Neuronal stem cell (in vitro differentiated cells): ENCODE data around the gene JMJD7.

ENCODE experiments used
- DNase-seq: peaks from one replicate; pipeline ENCODE4 v3.0.0-alpha.2; 2013; ENCODE audit warnings: low spot score
- H2AFZ ChIP-seq: one replicate; pipeline ENCODE4 v1.6.1; 2013; ENCODE audit warnings: mild to moderate bottlenecking, low read length, inconsistent platforms
- H2AK5ac ChIP-seq: 2 replicates; pipeline ENCODE4 v1.6.1; 2013; ENCODE audit warnings: low read depth, mild to moderate bottlenecking, inconsistent platforms, low read length, moderate library complexity, mixed read lengths
- H2BK120ac ChIP-seq: 2 replicates; pipeline ENCODE4 v1.6.1; 2013; ENCODE audit warnings: low read depth, mild to moderate bottlenecking, inconsistent platforms, low read length, moderate library complexity, mixed read lengths
- H2BK12ac ChIP-seq: one replicate; pipeline ENCODE4 v1.6.1; 2013; ENCODE audit warnings: low read length, inconsistent platforms
- H2BK15ac ChIP-seq: 2 replicates; pipeline ENCODE4 v1.6.1; 2013; ENCODE audit warnings: mild to moderate bottlenecking, low read length, inconsistent platforms, mixed read lengths
- H2BK5ac ChIP-seq: one replicate; pipeline ENCODE4 v1.6.1; 2013; ENCODE audit warnings: inconsistent platforms, mild to moderate bottlenecking, low read length, moderate library complexity
- H3K14ac ChIP-seq: one replicate; pipeline ENCODE4 v1.6.1; 2013; ENCODE audit warnings: low read length, inconsistent platforms
- H3K18ac ChIP-seq: 2 replicates; pipeline ENCODE4 v1.6.1; 2013; ENCODE audit warnings: low read length, inconsistent platforms
- H3K23ac ChIP-seq: 2 replicates; pipeline ENCODE4 v1.6.1; 2013; ENCODE audit warnings: low read depth, mild to moderate bottlenecking, mixed read lengths, low read length, inconsistent platforms; ENCODE audit not compliant: poor library complexity
- H3K27ac ChIP-seq: replicated peaks from 3 replicates; pipeline ENCODE4 v1.5.1; 2013; ENCODE audit warnings: low read length, inconsistent platforms
- H3K27me3 ChIP-seq, 3 experiments: 2 replicates each; pipeline ENCODE4 v1.6.1; 2013; ENCODE audit warnings: low read length in 3 of 3, mild to moderate bottlenecking in 2 of 3, inconsistent platforms in 1 of 3, low read depth in 1 of 3, mixed read lengths in 1 of 3, moderate library complexity in 1 of 3; ENCODE audit not compliant: control insufficient read depth in 3 of 3, insufficient read depth in 3 of 3
- H3K36me3 ChIP-seq, 2 donors: replicated peaks in 1 of 2; 2 replicates each; pipeline ENCODE4 v1.6.1; 2013; ENCODE audit warnings: low read length in 2 of 2; ENCODE audit not compliant: control insufficient read depth in 2 of 2, insufficient read depth in 2 of 2
- H3K4ac ChIP-seq: 2 replicates; pipeline ENCODE4 v1.6.1; 2013; ENCODE audit warnings: inconsistent platforms, mild to moderate bottlenecking, low read length, moderate library complexity
- H3K4me1 ChIP-seq, 2 donors: 1 replicate in 1 of 2; 2 replicates in 1 of 2; pipeline ENCODE4 v1.6.1; 2013; ENCODE audit warnings: low read length in 2 of 2, low read depth in 1 of 2; ENCODE audit not compliant: control insufficient read depth in 2 of 2, insufficient read depth in 1 of 2
- H3K4me2 ChIP-seq: one replicate; pipeline ENCODE4 v1.6.1; 2013; ENCODE audit warnings: mild to moderate bottlenecking, low read length, inconsistent platforms; ENCODE audit not compliant: insufficient read depth, poor library complexity, severe bottlenecking
- H3K4me3 ChIP-seq, 2 donors: 2 replicates each; pipeline ENCODE4 v1.5.1; 2013; ENCODE audit warnings: low read length in 2 of 2, mild to moderate bottlenecking in 2 of 2, inconsistent platforms in 1 of 2, moderate library complexity in 1 of 2
- H3K79me1 ChIP-seq: one replicate; pipeline ENCODE4 v1.6.1; 2013; ENCODE audit warnings: low read depth, mild to moderate bottlenecking, inconsistent platforms, low read length, moderate library complexity
- H3K9ac ChIP-seq: one replicate; pipeline ENCODE4 v1.6.1; 2013; ENCODE audit warnings: mild to moderate bottlenecking, low read depth, low read length, inconsistent platforms; ENCODE audit not compliant: poor library complexity
- H3K9me3 ChIP-seq, 2 donors: replicated peaks in 1 of 2; 2 replicates each; pipeline versions ENCODE3 to v1.6.1; 2013; ENCODE audit warnings: low read length in 2 of 2, mild to moderate bottlenecking in 2 of 2, inconsistent platforms in 1 of 2, low read depth in 1 of 2, mixed read lengths in 1 of 2, moderate library complexity in 1 of 2; ENCODE audit not compliant: control insufficient read depth in 2 of 2, insufficient read depth in 1 of 2
- H4K8ac ChIP-seq: one replicate; pipeline ENCODE4 v1.6.1; 2013; ENCODE audit warnings: low read depth, mild to moderate bottlenecking, inconsistent platforms, low read length, moderate library complexity
- H4K91ac ChIP-seq: one replicate; pipeline ENCODE4 v1.6.1; 2013; ENCODE audit warnings: low read length, low read depth, mild to moderate bottlenecking, inconsistent platforms; ENCODE audit not compliant: poor library complexity
- WGBS, 2 donors: extraction: QIAGEN DNeasy Blood & Tissue Kit; methylation state at CpG; one replicate each; pipeline ENCODE4 v1.1.7; 2013; ENCODE audit warnings: missing lambda C conversion rate in 2 of 2, mixed read lengths in 1 of 2; ENCODE audit not compliant: insufficient read length in 2 of 2, insufficient replicate concordance in 1 of 2; ENCODE audit errors: extremely low coverage in 2 of 2; 5-methylcytosine and 5-hydroxymethylcytosine counted together

The JMJD7 gene

DNA sequence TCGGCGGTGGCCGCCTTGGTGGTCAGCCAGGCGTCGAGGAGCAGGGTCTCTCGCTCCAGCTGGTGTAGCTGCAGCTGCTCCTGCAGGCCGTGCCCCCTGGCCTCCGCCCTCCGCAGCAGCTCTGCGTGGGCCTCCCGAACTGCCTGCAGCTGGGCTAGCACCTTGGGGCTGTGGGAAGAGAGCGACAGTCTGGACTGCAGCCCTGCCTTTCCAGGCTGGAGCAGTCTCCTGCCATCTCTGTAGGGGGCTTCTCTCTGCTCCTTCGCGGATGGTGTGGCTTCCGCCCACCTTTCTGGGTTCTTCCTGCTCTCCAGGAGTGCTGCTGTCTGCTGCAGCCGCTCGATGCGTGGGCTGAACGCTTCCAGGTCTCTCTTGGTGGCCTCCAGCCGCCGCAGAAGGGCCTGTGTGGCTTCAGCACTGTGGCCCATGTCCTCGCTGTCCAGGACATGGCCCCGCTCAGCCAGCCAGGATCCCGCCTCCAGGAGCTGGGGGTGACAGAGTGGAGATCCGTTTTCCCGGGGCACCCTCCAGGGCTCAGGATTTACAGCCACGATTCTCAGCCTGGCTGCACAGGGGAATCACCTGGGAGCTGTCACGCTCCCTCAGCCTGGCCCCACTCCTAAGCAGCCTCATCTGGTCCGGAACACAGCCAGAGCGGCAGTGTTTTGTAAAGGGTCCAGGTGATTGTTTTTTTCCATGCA lies 27.5 kb downstream of the JMJD7 start:
- H2BK12ac ChIP-seq: no peak overlapping the region
- H3K9ac ChIP-seq: peak overlapping the region; percentile 72
- no peaks in the 10 kb centered on the region for H3K27me3 ChIP-seq
- H3K27ac ChIP-seq: no peak overlapping the region
- H2BK5ac ChIP-seq: peak overlapping the region; percentile 66
- H3K23ac ChIP-seq: peak overlapping the region; percentile 91
- peak overlapping the region; percentile 94 for H3K14ac ChIP-seq
- no peak for DNase-seq
- WGBS, 2 donors: no CpG with 5 or more reads among the region's 30 CpGs
- no peaks in the 10 kb centered on the region for H3K36me3 ChIP-seq
- H3K4ac ChIP-seq: peak overlapping the region; percentile 76
- peaks cover 10 to 12% of the 10 kb centered on the region in 2 donors for H3K4me1 ChIP-seq
- H2AK5ac ChIP-seq: peak overlapping the region; percentile 92
- peak overlapping the region; percentile 86 for H4K8ac ChIP-seq
- no peak overlapping the region for H3K4me3 ChIP-seq
- H3K18ac ChIP-seq: peak overlapping the region; percentile 91
- no peak overlapping the region for H3K4me2 ChIP-seq
- H3K9me3 ChIP-seq: no peaks in the 10 kb centered on the region
- H4K91ac ChIP-seq: no peak overlapping the region
- no peak overlapping the region for H2BK120ac ChIP-seq
- peak overlapping the region; percentile 64 for H2AFZ ChIP-seq
- peaks cover 2% of the 10 kb centered on the region for H3K79me1 ChIP-seq
- H2BK15ac ChIP-seq: peak overlapping the region; percentile 89

DNA sequence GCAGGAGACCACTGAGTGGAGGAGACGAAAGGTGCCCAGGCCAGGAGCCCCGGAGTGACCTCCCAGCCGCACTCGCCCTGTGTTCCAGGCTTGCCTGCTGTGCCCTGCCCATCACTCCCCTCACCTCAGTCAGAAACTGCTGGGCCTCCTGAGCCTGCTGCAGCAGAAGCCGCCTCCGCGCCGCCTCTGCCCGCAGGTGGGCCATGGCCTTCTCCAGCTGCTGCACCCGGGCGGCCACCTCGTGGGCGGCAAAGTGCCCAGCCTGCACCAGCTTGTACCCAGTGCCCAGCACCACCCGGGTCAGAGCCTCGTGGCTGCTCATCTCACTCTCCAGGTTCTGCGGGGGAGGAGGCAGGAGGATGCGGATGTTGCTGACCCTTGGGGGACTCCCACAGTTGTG lies 28.4 kb downstream of the JMJD7 start:
- no peak overlapping the region for H3K23ac ChIP-seq
- no peak overlapping the region for H2BK12ac ChIP-seq
- H3K18ac ChIP-seq: peak overlapping the region; percentile 58
- H3K27me3 ChIP-seq: no peaks in the 10 kb centered on the region
- no peak overlapping the region for H3K4me3 ChIP-seq
- H2AK5ac ChIP-seq: peak overlapping the region; percentile 78
- no peak for DNase-seq
- H2BK5ac ChIP-seq: no peak overlapping the region
- H4K8ac ChIP-seq: no peak overlapping the region
- no peaks in the 10 kb centered on the region for H3K36me3 ChIP-seq
- peak overlapping the region; percentile 67 for H2BK15ac ChIP-seq
- no peak overlapping the region for H2AFZ ChIP-seq
- H3K4me1 ChIP-seq: peaks cover 10 to 12% of the 10 kb centered on the region in 2 donors
- H2BK120ac ChIP-seq: no peak overlapping the region
- H3K9me3 ChIP-seq: peaks cover 0 to 3% of the 10 kb centered on the region in 2 donors
- peaks cover 2% of the 10 kb centered on the region for H3K79me1 ChIP-seq
- WGBS, 2 donors: no CpG with 5 or more reads among the region's 17 CpGs
- no peak overlapping the region for H3K4me2 ChIP-seq
- H3K27ac ChIP-seq: no peak overlapping the region
- H3K9ac ChIP-seq: peak overlapping the region; percentile 37
- H3K14ac ChIP-seq: peak overlapping the region; percentile 64
- peak overlapping the region; percentile 81 for H4K91ac ChIP-seq
- no peak overlapping the region for H3K4ac ChIP-seq

DNA sequence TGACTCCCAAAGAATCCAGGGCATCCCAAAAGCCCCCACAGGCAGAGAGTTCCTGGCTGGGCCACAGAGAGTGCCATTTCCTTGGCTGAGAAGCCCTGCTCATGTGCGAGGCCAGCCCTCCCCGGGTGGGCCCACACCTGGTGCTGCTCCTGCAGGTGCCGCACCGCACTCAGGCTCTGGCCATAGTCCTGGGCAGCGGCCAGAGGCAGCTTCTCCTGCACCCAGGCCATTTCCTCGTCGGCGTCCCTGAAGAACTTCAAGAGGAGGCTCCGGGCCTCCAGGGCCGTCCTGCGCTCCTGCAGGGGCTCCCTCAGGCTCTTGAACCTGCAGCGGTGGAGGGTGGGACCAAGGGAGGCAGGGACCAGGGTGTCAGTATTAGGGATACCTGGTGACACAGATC lies 28.8 kb downstream of the JMJD7 start:
- Histone ChIP-seq H4K91ac (no peak overlapping the region), H3K9ac (peak overlapping the region; percentile 30), H3K4me3 (no peak overlapping the region), H3K23ac (no peak overlapping the region), H2BK120ac (no peak overlapping the region), H2BK15ac (peak overlapping the region; percentile 67), H2AFZ (no peak overlapping the region), H3K18ac (peak overlapping the region; percentile 90), H4K8ac (no peak overlapping the region), H3K4me2 (no peak overlapping the region), H3K9me3 (peaks cover 0 to 3% of the 10 kb centered on the region in 2 donors), H2BK5ac (no peak overlapping the region), H2AK5ac (peak overlapping the region; percentile 78), H3K27ac (no peak overlapping the region), H2BK12ac (no peak overlapping the region), H3K4ac (no peak overlapping the region), H3K14ac (no peak overlapping the region), H3K4me1 (peaks cover 10 to 13% of the 10 kb centered on the region in 2 donors), H3K36me3 (no peaks in the 10 kb centered on the region), H3K79me1 (peaks cover 2% of the 10 kb centered on the region), H3K27me3 (no peaks in the 10 kb centered on the region)
- WGBS, 2 donors: no CpG with 5 or more reads among the region's 12 CpGs
- DNase-seq: no peak

DNA sequence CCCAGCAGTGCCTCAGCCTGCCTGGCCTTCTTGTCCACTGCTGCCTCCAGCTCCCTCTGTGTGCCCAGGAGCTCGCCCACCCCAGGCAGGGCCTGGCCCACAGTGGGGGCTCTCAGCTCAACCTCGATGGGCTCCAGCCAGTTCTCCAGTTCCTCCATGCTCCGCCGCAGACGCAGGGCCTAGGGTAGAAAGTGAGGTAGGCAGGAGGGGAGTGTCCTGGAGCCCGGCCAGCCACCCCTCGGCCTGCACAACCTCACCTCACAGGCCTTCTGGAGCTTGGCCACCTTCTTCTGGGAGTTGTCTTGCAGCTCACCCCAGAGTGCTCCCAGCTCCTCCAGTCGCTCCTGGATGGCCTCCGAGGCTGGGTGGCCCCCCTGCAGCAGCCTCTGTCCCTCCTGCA lies 29.4 kb downstream of the JMJD7 start:
- peak overlapping the region; percentile 81 for H2BK12ac ChIP-seq
- no peak overlapping the region for H2AFZ ChIP-seq
- H3K4me1 ChIP-seq: peaks cover 12 to 18% of the 10 kb centered on the region in 2 donors
- no peaks in the 10 kb centered on the region for H3K36me3 ChIP-seq
- no peak overlapping the region for H3K14ac ChIP-seq
- DNase-seq: no peak
- no peak overlapping the region for H3K4me2 ChIP-seq
- no peak overlapping the region for H4K8ac ChIP-seq
- H3K79me1 ChIP-seq: peaks cover 2% of the 10 kb centered on the region
- H3K27me3 ChIP-seq: no peaks in the 10 kb centered on the region
- peak overlapping the region; percentile 30 for H3K9ac ChIP-seq
- peak overlapping the region; percentile 78 for H2AK5ac ChIP-seq
- H3K23ac ChIP-seq: no peak overlapping the region
- H3K9me3 ChIP-seq: peaks cover 0 to 3% of the 10 kb centered on the region in 2 donors
- no peak overlapping the region for H4K91ac ChIP-seq
- H2BK5ac ChIP-seq: no peak overlapping the region
- H3K4ac ChIP-seq: no peak overlapping the region
- no peak overlapping the region for H2BK120ac ChIP-seq
- no peak overlapping the region for H3K4me3 ChIP-seq
- no peak overlapping the region for H3K27ac ChIP-seq
- no CpG with 5 or more reads among the region's 9 CpGs for WGBS, 2 donors
- no peak overlapping the region for H2BK15ac ChIP-seq
- peak overlapping the region; percentile 31 for H3K18ac ChIP-seq
